Vagina (tissue), 2 donors: ENCODE measurements around the gene TGFB2.

Experiments
- CTCF ChIP-seq, 3 experiments: fragments of 450-650 bp in 2 of 3; fragments of 200-600 bp in 1 of 3; sonication (generic) in 1 of 3; IDR thresholded peaks; one replicate each; pipeline ENCODE4 v1.5.1; 2017 to 2019; ENCODE audit warnings: antibody characterized with exemption in 3 of 3, mild to moderate bottlenecking in 2 of 3, moderate library complexity in 2 of 3
- POLR2AphosphoS5 ChIP-seq, 2 donors: sonication (generic); formaldehyde crosslinking; IDR thresholded peaks; one replicate each; pipeline ENCODE4 v1.9.0; 2017; ENCODE audit warnings: antibody characterized with exemption in 2 of 2, mild to moderate bottlenecking in 2 of 2, low read depth in 1 of 2; ENCODE audit not compliant: insufficient read depth in 1 of 2

- TF ChIP-seq CTCF (IDR thresholded peaks at IDR 0.05), result no peak
- no peak for TF ChIP-seq POLR2AphosphoS5 (IDR thresholded peaks at IDR 0.05; ENCODE audit: insufficient read depth in 1 of 2, low read depth in 1 of 2)
Observed at GRCh38 chr1:218328769-218329168, 16.4 kb upstream of the TGFB2 start.
